CD14-positive monocyte (primary cell): Measurements from ENCODE around the gene TOMM5. TPM values are rescaled to one million over a fixed set of nuclear protein-coding genes. Genes with fewer than 3 reads are reported as not detected.

Experiments used
- DNase-seq, 3 donors: peaks; one replicate each; pipeline ENCODE4 v3.0.0-alpha.2; 2011 to 2022
- H2AFZ ChIP-seq: 2 replicates; pipeline ENCODE4 v1.6.0; 2012; ENCODE audit warnings: mild to moderate bottlenecking, low read depth, low read length, inconsistent platforms; ENCODE audit not compliant: insufficient read depth, poor library complexity, severe bottlenecking
- H3K27ac ChIP-seq, 2 donors: 1 replicate in 1 of 2; 2 replicates in 1 of 2; pipeline ENCODE4 v1.5.1; 2012 to 2013; ENCODE audit warnings: low read length in 2 of 2, control low read depth in 1 of 2, inconsistent platforms in 1 of 2, low read depth in 1 of 2, mild to moderate bottlenecking in 1 of 2
- H3K27me3 ChIP-seq, 2 donors: one replicate each; pipeline versions ENCODE4 v1.6.0 to v1.6.1; 2011 to 2013; ENCODE audit warnings: low read length in 2 of 2; ENCODE audit not compliant: control insufficient read depth in 2 of 2, insufficient read depth in 2 of 2
- H3K36me3 ChIP-seq, 2 donors: replicated peaks in 1 of 2; 1 replicate in 1 of 2; 2 replicates in 1 of 2; pipeline versions ENCODE4 v1.5.1 to v1.6.1; 2012 to 2013; ENCODE audit warnings: low read length in 2 of 2, control low read depth in 1 of 2, inconsistent platforms in 1 of 2, mild to moderate bottlenecking in 1 of 2; ENCODE audit not compliant: insufficient read depth in 2 of 2, control insufficient read depth in 1 of 2
- H3K4me1 ChIP-seq, 2 donors: 1 replicate in 1 of 2; 2 replicates in 1 of 2; pipeline versions ENCODE4 v1.5.1 to v1.6.1; 2012 to 2013; ENCODE audit warnings: low read length in 2 of 2, control low read depth in 1 of 2, inconsistent platforms in 1 of 2, mild to moderate bottlenecking in 1 of 2, moderate library complexity in 1 of 2; ENCODE audit not compliant: insufficient read depth in 2 of 2, control insufficient read depth in 1 of 2
- H3K4me2 ChIP-seq: replicated peaks from 2 replicates; pipeline ENCODE3; 2012; ENCODE audit warnings: low read length, moderate library complexity, mild to moderate bottlenecking; ENCODE audit not compliant: poor library complexity, severe bottlenecking; ENCODE audit errors: extremely low read depth
- H3K4me3 ChIP-seq, 3 experiments: fragments of 200-600 bp in 1 of 3; sonication (generic) in 1 of 3; replicated peaks in 1 of 3; 1 replicate in 2 of 3; 2 replicates in 1 of 3; pipeline ENCODE4 v1.5.1; 2011 to 2013; ENCODE audit warnings: low read length in 3 of 3, mild to moderate bottlenecking in 3 of 3, control low read depth in 2 of 3, low read depth in 2 of 3, inconsistent platforms in 1 of 3, moderate library complexity in 1 of 3
- H3K79me2 ChIP-seq: 2 replicates; pipeline ENCODE4 v1.6.0; 2012; ENCODE audit warnings: mild to moderate bottlenecking, control low read depth, inconsistent platforms, low read length, moderate library complexity; ENCODE audit not compliant: insufficient read depth
- H3K9ac ChIP-seq: 2 replicates; pipeline ENCODE4 v1.6.0; 2017; ENCODE audit warnings: low read length, mild to moderate bottlenecking; ENCODE audit not compliant: insufficient read depth, poor library complexity, severe bottlenecking
- H3K9me3 ChIP-seq, 2 donors: replicated peaks in 1 of 2; 1 replicate in 1 of 2; 2 replicates in 1 of 2; pipeline versions ENCODE4 v1.5.1 to v1.6.1; 2012 to 2013; ENCODE audit warnings: low read length in 2 of 2, control low read depth in 1 of 2; ENCODE audit not compliant: control insufficient read depth in 1 of 2, insufficient read depth in 1 of 2
- H4K20me1 ChIP-seq: 2 replicates; pipeline ENCODE4 v1.6.0; 2012; ENCODE audit warnings: mild to moderate bottlenecking, low read length, control low read depth, moderate library complexity; ENCODE audit not compliant: insufficient read depth
- H3K27ac Mint-ChIP-seq, 7 donors: one replicate each; pipeline ENCODE4 v1.8.0; 2020; ENCODE audit warnings: mild to moderate bottlenecking in 7 of 7, mixed read lengths in 7 of 7, moderate library complexity in 6 of 7, inconsistent platforms in 2 of 7
- H3K27me3 Mint-ChIP-seq, 3 donors: one replicate each; pipeline ENCODE4 v1.8.0; 2021 to 2022; ENCODE audit warnings: low read depth in 3 of 3, mild to moderate bottlenecking in 3 of 3, mixed read lengths in 3 of 3, moderate library complexity in 3 of 3, inconsistent platforms in 1 of 3
- H3K36me3 Mint-ChIP-seq, 2 donors: one replicate each; pipeline ENCODE4 v1.8.0; 2020; ENCODE audit warnings: mixed read lengths in 2 of 2, inconsistent platforms in 1 of 2, mild to moderate bottlenecking in 1 of 2
- H3K4me1 Mint-ChIP-seq: one replicate; pipeline ENCODE4 v1.8.0; 2020; ENCODE audit warnings: mild to moderate bottlenecking, mixed read lengths
- H3K4me3 Mint-ChIP-seq, 2 donors: one replicate each; pipeline ENCODE4 v1.8.0; 2020; ENCODE audit warnings: mild to moderate bottlenecking in 2 of 2, mixed read lengths in 2 of 2, moderate library complexity in 1 of 2
- H3K9me3 Mint-ChIP-seq, 7 donors: one replicate each; pipeline ENCODE4 v1.8.0; 2020 to 2022; ENCODE audit warnings: mixed read lengths in 7 of 7, mild to moderate bottlenecking in 6 of 7, moderate library complexity in 6 of 7, inconsistent platforms in 2 of 7
- CTCF ChIP-seq: fragments of 200-600 bp; IDR thresholded peaks from one replicate; pipeline ENCODE4 v1.8.0; 2022; ENCODE audit warnings: antibody characterized with exemption, mild to moderate bottlenecking
- WGBS: methylation state at CpG from one replicate; pipeline ENCODE4 v1.1.5; 2013; ENCODE audit warnings: missing lambda C conversion rate; ENCODE audit not compliant: insufficient coverage; 5-methylcytosine and 5-hydroxymethylcytosine counted together
- intact Hi-C, 2 donors: fragments of 100-400 bp; cut with micrococcal nuclease; formaldehyde crosslinking; loops; one replicate each; pipeline versions ENCODE4 v1.15.0 to v1.15.1; 2023
- polyA plus RNA-seq, 3 donors: library from polyadenylated mRNA; depleted of rRNA in 1 of 3; unstranded in 2 of 3; stranded (reverse) in 1 of 3; fragments of 300-500 nt in 2 of 3; fragments of >200 nt in 1 of 3; fragmentation: Illumina TruSeq in 2 of 3; gene quantifications; 1 replicate in 2 of 3; 2 replicates in 1 of 3; pipeline ENCODE4 v1.2.3, GENCODE V29; 2012 to 2021

The TOMM5 gene
- polyA plus RNA-seq, 3 donors, result 35.0 to 117 (median 112) TPM

GRCh38 chr9:37564916-37565315, 27.5 kb downstream of the TOMM5 start:
- Mint-ChIP-seq H3K4me1 (no peaks in the 10 kb centered on the region), H3K27ac (no peak overlapping the region), H3K4me3 (no peak overlapping the region), H3K9me3 (peaks cover 5 to 16% (median 14%) of the 10 kb centered on the region in 7 donors), H3K36me3 (peaks cover 3 to 4% of the 10 kb centered on the region in 2 donors), H3K27me3 (peaks cover 0 to 3% (median 2%) of the 10 kb centered on the region in 3 donors)
- WGBS, result 100% methylated on average over 1 of the region's 4 CpGs
- Histone ChIP-seq H4K20me1 (no peaks in the 10 kb centered on the region), H3K4me1 (no peaks in the 10 kb centered on the region), H3K27ac (no peak overlapping the region), H3K27me3 (no peaks in the 10 kb centered on the region), H3K4me2 (no peak overlapping the region), H3K9me3 (peaks cover 9 to 13% of the 10 kb centered on the region in 2 donors), H2AFZ (no peak overlapping the region), H3K36me3 (no peaks in the 10 kb centered on the region), H3K9ac (no peak overlapping the region), H3K79me2 (no peaks in the 10 kb centered on the region), H3K4me3 (no peak overlapping the region)
- TF ChIP-seq CTCF, result no peak
- no peak for DNase-seq
- intact Hi-C loops, result no loop called here

- Mint-ChIP-seq H3K27me3 (peaks cover 0 to 3% (median 0%) of the 10 kb centered on the region in 3 donors), H3K4me3 (no peak overlapping the region), H3K27ac (no peak overlapping the region), H3K36me3 (peaks cover 3 to 4% of the 10 kb centered on the region in 2 donors), H3K9me3 (peaks cover 5 to 16% (median 14%) of the 10 kb centered on the region in 7 donors), H3K4me1 (no peaks in the 10 kb centered on the region)
- Histone ChIP-seq H3K79me2 (no peaks in the 10 kb centered on the region), H3K4me2 (no peak overlapping the region), H3K9me3 (peaks cover 9 to 13% of the 10 kb centered on the region in 2 donors), H2AFZ (no peak overlapping the region), H3K36me3 (no peaks in the 10 kb centered on the region), H3K27ac (no peak overlapping the region), H3K4me1 (no peaks in the 10 kb centered on the region), H3K9ac (no peak overlapping the region), H3K27me3 (no peaks in the 10 kb centered on the region), H3K4me3 (no peak overlapping the region), H4K20me1 (no peaks in the 10 kb centered on the region)
- intact Hi-C loops, result no loop called here
- no peak for TF ChIP-seq CTCF
- DNase-seq, result no peak
- 0% methylated on average over 1 of the region's 3 CpGs for WGBS
Observed at GRCh38 chr9:37563806-37564513, 28.4 kb downstream of the TOMM5 start.
